Left ventricle myocardium inferior (tissue), 1 donor: ENCODE data around the gene RAD50. TPM values are rescaled to one million over a fixed set of nuclear protein-coding genes. Genes with fewer than 3 reads are reported as not detected.
"Not testable (repeated sequence)": the region's sequence is repeated elsewhere in the genome, so short reads cannot be mapped to it uniquely, and the experiment has no call there.

Experiments used
- DNase-seq: peaks from one replicate; pipeline ENCODE4 v3.0.0-alpha.2; 2020
- H3K27ac ChIP-seq: fragments of 200-600 bp; replicated peaks from 2 replicates; pipeline ENCODE4 v1.8.0; 2021
- H3K27me3 ChIP-seq: fragments of 200-600 bp; 2 replicates; pipeline ENCODE4 v1.8.0; 2021; ENCODE audit warnings: low read depth
- H3K36me3 ChIP-seq: fragments of 200-600 bp; 2 replicates; pipeline ENCODE4 v1.8.0; 2021
- H3K4me1 ChIP-seq: fragments of 200-600 bp; 2 replicates; pipeline ENCODE4 v1.8.0; 2021
- H3K4me3 ChIP-seq: fragments of 200-600 bp; 2 replicates; pipeline ENCODE4 v1.8.0; 2021; ENCODE audit warnings: mild to moderate bottlenecking, moderate library complexity
- H3K9me3 ChIP-seq: fragments of 200-600 bp; replicated peaks from 2 replicates; pipeline ENCODE4 v1.8.0; 2021
- intact Hi-C: fragments of 100-400 bp; cut with micrococcal nuclease; formaldehyde crosslinking; loops from one replicate; pipeline ENCODE4 v1.11.0; 2022
- total RNA-seq: library from RNA; stranded (reverse); fragmentation: NEBNext Ultra II Directional; extraction: Animal tissue kit (Norgen Biotek cat#: 25700); gene quantifications from one replicate; pipeline ENCODE4 v1.2.1, GENCODE V29; 2021
- TF ChIP-seq, protein P1 (sequence below): fragments of 200-600 bp; IDR thresholded peaks from 2 replicates; pipeline ENCODE4 v1.8.0; 2021; ENCODE audit warnings: antibody characterized with exemption, mild to moderate bottlenecking, borderline replicate concordance
- donor health status: DM: no; HTN: yes; CAD: no; lungs with severe emphysema.

The RAD50 gene
- total RNA-seq, 1 donor from 2014 or later = 33.4 TPM

DNA sequence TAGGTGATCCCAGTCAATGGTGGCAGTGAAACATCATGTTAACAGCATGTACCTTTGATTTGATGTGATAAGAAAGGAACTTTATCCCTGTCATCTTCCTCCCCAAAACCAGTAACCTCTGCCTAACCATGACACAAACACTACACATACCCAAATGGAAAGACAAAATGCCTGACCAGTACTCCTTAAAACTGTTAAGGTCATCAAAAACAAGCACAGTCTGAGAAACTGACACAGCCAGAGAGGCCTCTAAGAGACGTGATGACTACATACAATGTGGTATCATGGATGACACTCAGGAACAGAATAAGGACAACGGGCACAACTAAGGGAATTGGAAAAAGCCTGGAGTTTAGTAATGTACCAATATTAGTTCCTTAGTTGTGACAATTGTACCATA is 9.5 kb upstream of the RAD50 start:
- no peak for DNase-seq
- Histone ChIP-seq H3K27ac (no peak overlapping the region), H3K4me3 (no peak overlapping the region), H3K27me3 (no peaks in the 10 kb centered on the region), H3K36me3 (no peaks in the 10 kb centered on the region), H3K9me3 (no peaks in the 10 kb centered on the region), H3K4me1 (no peaks in the 10 kb centered on the region)
- TF ChIP-seq, protein P1, sequence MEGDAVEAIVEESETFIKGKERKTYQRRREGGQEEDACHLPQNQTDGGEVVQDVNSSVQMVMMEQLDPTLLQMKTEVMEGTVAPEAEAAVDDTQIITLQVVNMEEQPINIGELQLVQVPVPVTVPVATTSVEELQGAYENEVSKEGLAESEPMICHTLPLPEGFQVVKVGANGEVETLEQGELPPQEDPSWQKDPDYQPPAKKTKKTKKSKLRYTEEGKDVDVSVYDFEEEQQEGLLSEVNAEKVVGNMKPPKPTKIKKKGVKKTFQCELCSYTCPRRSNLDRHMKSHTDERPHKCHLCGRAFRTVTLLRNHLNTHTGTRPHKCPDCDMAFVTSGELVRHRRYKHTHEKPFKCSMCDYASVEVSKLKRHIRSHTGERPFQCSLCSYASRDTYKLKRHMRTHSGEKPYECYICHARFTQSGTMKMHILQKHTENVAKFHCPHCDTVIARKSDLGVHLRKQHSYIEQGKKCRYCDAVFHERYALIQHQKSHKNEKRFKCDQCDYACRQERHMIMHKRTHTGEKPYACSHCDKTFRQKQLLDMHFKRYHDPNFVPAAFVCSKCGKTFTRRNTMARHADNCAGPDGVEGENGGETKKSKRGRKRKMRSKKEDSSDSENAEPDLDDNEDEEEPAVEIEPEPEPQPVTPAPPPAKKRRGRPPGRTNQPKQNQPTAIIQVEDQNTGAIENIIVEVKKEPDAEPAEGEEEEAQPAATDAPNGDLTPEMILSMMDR = no peak
- intact Hi-C loops = no loop called here

DNA sequence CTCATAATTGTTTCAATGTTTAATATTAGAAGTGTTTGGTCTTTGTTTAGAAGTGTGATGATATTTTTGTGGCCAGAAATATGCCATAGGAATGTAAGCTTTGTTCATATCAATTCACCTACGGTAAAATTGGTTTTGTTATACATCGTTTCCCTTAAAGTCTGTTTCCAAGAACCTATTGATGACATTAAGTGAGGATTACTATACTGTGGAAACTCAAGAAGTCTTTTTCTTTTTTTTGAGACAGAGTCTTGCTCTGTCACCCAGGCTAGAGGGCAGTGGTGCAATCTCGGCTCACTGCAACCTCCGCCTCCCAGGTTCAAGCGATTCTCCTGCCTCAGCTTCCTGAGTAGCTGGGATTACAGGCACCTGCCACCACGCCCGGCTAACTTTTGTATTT is 7.9 kb upstream of the RAD50 start:
- H3K27ac ChIP-seq, H3K4me1 ChIP-seq, intact Hi-C loops, DNase-seq, H3K4me3 ChIP-seq, H3K9me3 ChIP-seq, H3K36me3 ChIP-seq, H3K27me3 ChIP-seq: not testable (repeated sequence)

DNA sequence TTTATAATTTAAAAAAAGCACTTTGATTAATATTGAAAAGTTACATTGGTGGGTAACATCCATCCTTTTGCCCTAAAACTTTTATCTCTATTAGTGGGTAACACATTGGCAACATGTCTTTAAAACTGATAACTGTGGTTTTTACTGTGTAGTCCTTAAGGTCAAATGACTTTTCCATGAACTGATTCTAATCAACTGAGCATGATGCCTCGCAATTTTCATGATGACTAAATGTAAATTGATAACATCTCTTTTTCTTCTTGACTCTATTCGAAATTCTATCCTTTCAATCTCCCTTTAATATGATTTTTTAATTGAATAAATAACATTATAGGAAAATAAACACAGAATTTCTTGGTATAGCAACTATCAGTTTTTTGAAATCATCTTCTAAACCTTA is 7.2 kb upstream of the RAD50 start:
- Histone ChIP-seq H3K9me3 (no peaks in the 10 kb centered on the region), H3K4me3 (no peak overlapping the region), H3K36me3 (no peaks in the 10 kb centered on the region), H3K4me1 (no peaks in the 10 kb centered on the region), H3K27me3 (no peaks in the 10 kb centered on the region), H3K27ac (no peak overlapping the region)
- TF ChIP-seq, protein P1 = no peak
- no peak for DNase-seq
- intact Hi-C loops = no loop called here

DNA sequence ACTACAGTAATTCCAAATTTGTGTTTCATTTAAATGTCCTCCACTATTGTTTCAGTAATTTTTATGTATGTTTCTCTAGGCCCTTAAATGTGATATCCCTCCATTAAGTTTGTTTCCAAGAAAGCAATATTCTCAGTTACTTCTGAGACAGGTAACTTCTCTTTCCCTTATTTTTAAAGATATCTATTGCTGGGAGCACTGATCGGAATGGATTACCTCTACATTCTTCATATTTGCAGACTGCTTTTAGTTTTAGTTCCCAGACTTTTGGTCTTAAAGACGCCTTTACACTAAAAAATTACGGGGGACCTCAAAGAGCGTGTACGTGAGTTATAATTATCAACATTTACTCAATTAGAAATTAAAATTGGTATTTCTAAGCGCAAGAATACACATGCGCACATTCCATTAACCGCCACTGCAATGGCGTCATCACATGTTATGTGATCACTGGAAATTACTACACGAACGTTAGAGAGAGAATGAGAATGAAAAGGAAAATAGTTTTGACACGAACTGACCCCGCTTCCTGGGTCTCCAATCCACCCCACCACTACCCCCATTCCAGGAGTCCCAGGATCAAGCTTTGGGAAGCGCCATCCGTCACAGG is 519 bp upstream of the RAD50 start:
- intact Hi-C loops = no loop called here
- peaks cover 18% of the 10 kb centered on the region for H3K36me3 ChIP-seq
- peak overlapping the region; percentile 89 for H3K27ac ChIP-seq
- H3K4me1 ChIP-seq = peaks cover 29% of the 10 kb centered on the region
- H3K9me3 ChIP-seq = no peaks in the 10 kb centered on the region
- H3K4me3 ChIP-seq = peak overlapping the region; percentile 88
- TF ChIP-seq, protein P1 = no peak
- no peaks in the 10 kb centered on the region for H3K27me3 ChIP-seq
- DNase-seq = no peak

DNA sequence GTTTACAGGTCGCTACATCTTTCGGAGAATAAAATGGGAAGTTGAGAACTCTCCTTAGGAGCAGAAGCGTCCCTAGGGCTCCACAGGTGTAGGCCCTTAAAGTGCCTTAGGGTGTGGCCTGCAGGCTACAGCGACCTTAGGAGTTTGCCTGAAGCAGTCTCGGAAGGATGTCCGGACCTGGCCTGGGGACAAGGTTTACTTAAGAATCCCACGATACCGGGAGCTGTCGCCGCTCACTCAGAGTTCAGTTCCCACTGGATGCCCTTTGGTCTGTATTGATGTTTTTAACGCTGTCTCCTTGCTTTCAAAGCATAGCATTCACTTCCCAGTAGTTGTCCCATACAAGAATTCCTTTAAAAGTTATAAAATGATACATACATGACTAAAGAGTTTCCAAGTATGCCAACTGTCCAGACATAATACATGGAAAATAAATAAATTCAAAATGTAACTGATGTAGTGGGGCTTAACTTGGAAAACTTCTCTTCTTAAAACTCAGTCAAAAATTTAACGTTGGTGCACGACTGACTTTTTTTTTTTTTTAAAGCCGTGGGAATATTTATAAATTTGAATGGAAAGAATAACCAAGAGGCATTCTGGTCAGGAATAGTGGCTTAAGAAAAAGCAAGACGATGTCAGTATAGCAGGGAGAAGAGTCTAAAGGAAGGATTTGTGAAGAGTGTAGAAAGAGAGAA is 848 bp downstream of the RAD50 start:
- peak overlapping the region; percentile 88 for H3K4me3 ChIP-seq
- H3K27ac ChIP-seq = peak overlapping the region; percentile 89
- intact Hi-C loops = no loop called here
- H3K9me3 ChIP-seq = no peaks in the 10 kb centered on the region
- H3K36me3 ChIP-seq = peaks cover 21% of the 10 kb centered on the region
- peaks cover 29% of the 10 kb centered on the region for H3K4me1 ChIP-seq
- no peaks in the 10 kb centered on the region for H3K27me3 ChIP-seq
- DNase-seq = peak; percentile 22
- TF ChIP-seq, protein P1 = no peak

DNA sequence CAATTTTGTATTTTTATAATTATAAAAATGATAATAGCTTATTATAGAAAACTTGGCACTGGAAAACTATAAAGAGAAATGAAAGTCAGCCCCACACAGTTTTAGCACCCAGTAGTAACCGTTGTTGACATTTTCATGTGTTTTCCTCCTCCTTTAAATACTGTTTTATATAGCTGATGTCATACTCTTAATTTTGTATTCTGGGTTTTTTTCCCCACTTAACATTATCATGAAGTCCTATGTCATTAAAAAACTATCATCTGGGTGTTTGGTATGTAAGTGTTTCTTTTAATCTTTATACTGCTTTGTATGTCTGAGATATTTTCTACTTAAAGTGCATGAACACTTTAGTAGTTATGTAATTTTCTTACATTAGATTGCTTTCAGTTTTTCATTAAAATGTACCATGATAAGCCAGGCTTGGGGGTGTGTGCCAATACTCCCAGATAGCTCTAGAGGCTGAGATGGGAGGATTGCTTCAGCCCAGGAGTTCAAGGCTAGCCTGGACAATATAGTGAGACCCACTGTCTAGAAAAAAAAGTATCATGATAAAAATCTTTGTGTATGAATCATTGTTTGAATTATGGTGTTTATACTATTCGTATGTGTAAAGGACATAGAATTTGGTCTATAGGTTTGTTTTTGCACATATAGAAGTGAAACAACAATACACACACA is 2.7 kb downstream of the RAD50 start:
- TF ChIP-seq, protein P1 = no peak
- no peaks in the 10 kb centered on the region for H3K27me3 ChIP-seq
- peaks cover 35% of the 10 kb centered on the region for H3K36me3 ChIP-seq
- intact Hi-C loops = no loop called here
- no peak overlapping the region for H3K27ac ChIP-seq
- H3K4me1 ChIP-seq = peaks cover 29% of the 10 kb centered on the region
- no peak overlapping the region for H3K4me3 ChIP-seq
- no peak for DNase-seq
- H3K9me3 ChIP-seq = peaks cover 10% of the 10 kb centered on the region
